Measurements from ENCODE around the gene ESRRA.

DNA sequence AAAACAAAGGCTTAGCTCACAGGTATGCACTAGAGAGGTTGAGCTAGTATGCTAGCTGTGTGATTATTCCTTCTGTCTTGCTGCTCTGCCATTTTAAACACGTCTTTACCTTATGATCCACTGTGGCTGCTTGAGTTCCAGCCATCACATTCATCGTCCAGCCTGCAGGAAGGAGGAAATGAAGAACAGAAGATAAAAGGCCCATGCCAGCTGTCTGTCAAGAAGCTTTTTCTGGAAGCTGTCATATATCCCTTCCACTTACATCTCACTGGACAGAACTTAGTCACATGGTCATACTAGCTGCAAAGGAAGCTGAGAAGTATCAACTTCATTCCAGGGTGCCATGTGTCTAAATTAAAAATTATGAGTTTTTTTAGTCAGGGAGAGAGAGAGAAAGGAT, 22.1 kb downstream of the ESRRA start:
- no peak for TF ChIP-seq CTCF (IDR thresholded peaks at IDR 0.05)
- no peak for TF ChIP-seq POLR2AphosphoS5 (IDR thresholded peaks at IDR 0.05)

Data from suprapubic skin (tissue), 3 donors.